ENCODE measurements around the gene ALKBH1.
"Not testable (repeated sequence)": the region's sequence is repeated elsewhere in the genome, so short reads cannot be mapped to it uniquely, and the experiment has no call there.

Gene ALKBH1

GRCh38 chr14:77667331-77667730, 40.5 kb downstream of the ALKBH1 start:
- H3K4me1 ChIP-seq (ENCODE audit: control insufficient read depth, insufficient read depth, low read length): no peaks in the 10 kb centered on the region
- DNase-seq (ENCODE audit: low read depth): peak; percentile 27
- H3K4me3 ChIP-seq (ENCODE audit: low read length): no peak overlapping the region
- H3K27me3 ChIP-seq (replicated peaks; ENCODE audit: control insufficient read depth, insufficient read depth, low read length): no peaks in the 10 kb centered on the region
- no peak overlapping the region for H3K9ac ChIP-seq (ENCODE audit: low read length)
- no peaks in the 10 kb centered on the region for H3K9me3 ChIP-seq (ENCODE audit: control insufficient read depth, low read length)
- peaks cover 2% of the 10 kb centered on the region for H3K36me3 ChIP-seq (ENCODE audit: control insufficient read depth, insufficient read depth, low read length, severe bottlenecking)

GRCh38 chr14:77663293-77663692, 44.5 kb downstream of the ALKBH1 start:
- DNase-seq (ENCODE audit: low read depth): no peak
- no peak overlapping the region for H3K9ac ChIP-seq (ENCODE audit: low read length)
- H3K4me1 ChIP-seq (ENCODE audit: control insufficient read depth, insufficient read depth, low read length): no peaks in the 10 kb centered on the region
- H3K4me3 ChIP-seq (ENCODE audit: low read length): no peak overlapping the region
- H3K36me3 ChIP-seq (ENCODE audit: control insufficient read depth, insufficient read depth, low read length, severe bottlenecking): no peaks in the 10 kb centered on the region
- no peaks in the 10 kb centered on the region for H3K27me3 ChIP-seq (replicated peaks; ENCODE audit: control insufficient read depth, insufficient read depth, low read length)
- no peaks in the 10 kb centered on the region for H3K9me3 ChIP-seq (ENCODE audit: control insufficient read depth, low read length)

- H3K27me3 ChIP-seq (replicated peaks; ENCODE audit: control insufficient read depth, insufficient read depth, low read length); H3K9ac ChIP-seq (ENCODE audit: low read length); DNase-seq (ENCODE audit: low read depth); H3K4me3 ChIP-seq (ENCODE audit: low read length); H3K36me3 ChIP-seq (ENCODE audit: control insufficient read depth, insufficient read depth, low read length, severe bottlenecking); H3K9me3 ChIP-seq (ENCODE audit: control insufficient read depth, low read length); H3K4me1 ChIP-seq (ENCODE audit: control insufficient read depth, insufficient read depth, low read length): not testable (repeated sequence)
Measured at GRCh38 chr14:77661562-77661961, 46.3 kb downstream of the ALKBH1 start.

DNA sequence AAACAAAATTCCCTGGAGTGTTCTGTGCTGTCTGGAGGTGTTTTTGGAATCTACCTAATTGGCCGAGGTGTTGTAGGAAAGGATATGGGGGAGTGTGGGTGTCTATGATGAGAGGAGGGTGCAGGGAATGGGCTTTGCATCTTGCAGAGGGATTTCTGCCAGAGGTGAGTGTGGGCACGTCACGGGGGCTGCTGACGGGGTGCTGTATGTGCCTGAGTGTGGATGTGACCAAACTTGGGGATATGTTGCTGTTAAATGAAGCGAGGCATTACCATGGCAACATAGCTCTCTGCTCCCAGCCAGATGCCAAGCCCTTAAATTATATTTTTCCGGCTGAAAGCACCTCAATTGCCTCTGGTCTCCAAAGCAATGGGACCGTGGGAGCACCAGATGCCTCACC, 47.1 kb downstream of the ALKBH1 start:
- Histone ChIP-seq H3K4me3 (ENCODE audit: low read length) (no peak overlapping the region), H3K4me1 (ENCODE audit: control insufficient read depth, insufficient read depth, low read length) (no peaks in the 10 kb centered on the region), H3K27me3 (replicated peaks; ENCODE audit: control insufficient read depth, insufficient read depth, low read length) (no peaks in the 10 kb centered on the region), H3K9me3 (ENCODE audit: control insufficient read depth, low read length) (no peaks in the 10 kb centered on the region), H3K9ac (ENCODE audit: low read length) (no peak overlapping the region), H3K36me3 (ENCODE audit: control insufficient read depth, insufficient read depth, low read length, severe bottlenecking) (no peaks in the 10 kb centered on the region)
- DNase-seq (ENCODE audit: low read depth): peak; percentile 22

DNA sequence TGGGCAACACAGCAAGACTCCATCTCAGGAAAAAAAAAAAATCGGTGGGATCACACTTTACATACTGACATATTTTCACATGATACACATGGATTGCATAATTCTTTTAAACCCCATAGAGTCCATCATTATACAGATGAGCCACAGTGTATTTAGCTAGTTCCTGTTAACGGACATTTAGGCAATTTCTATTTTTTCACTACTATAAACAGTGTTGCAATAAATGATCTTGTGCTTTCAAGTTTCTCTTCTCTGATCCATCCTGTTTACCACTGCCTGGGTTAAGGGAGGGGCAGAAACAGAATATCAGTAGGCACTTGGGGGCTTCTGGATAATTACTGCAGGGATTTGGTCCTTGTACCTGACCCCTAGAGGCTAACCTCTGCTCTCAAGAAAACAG, 48.0 kb downstream of the ALKBH1 start:
- Histone ChIP-seq H3K9ac (ENCODE audit: low read length) (no peak overlapping the region), H3K27me3 (replicated peaks; ENCODE audit: control insufficient read depth, insufficient read depth, low read length) (no peaks in the 10 kb centered on the region), H3K36me3 (ENCODE audit: control insufficient read depth, insufficient read depth, low read length, severe bottlenecking) (no peaks in the 10 kb centered on the region), H3K9me3 (ENCODE audit: control insufficient read depth, low read length) (no peaks in the 10 kb centered on the region), H3K4me3 (ENCODE audit: low read length) (no peak overlapping the region), H3K4me1 (ENCODE audit: control insufficient read depth, insufficient read depth, low read length) (no peaks in the 10 kb centered on the region)
- DNase-seq (ENCODE audit: low read depth): no peak

- Histone ChIP-seq H3K9me3 (ENCODE audit: control insufficient read depth, low read length) (no peaks in the 10 kb centered on the region), H3K9ac (ENCODE audit: low read length) (no peak overlapping the region), H3K4me3 (ENCODE audit: low read length) (no peak overlapping the region), H3K27me3 (replicated peaks; ENCODE audit: control insufficient read depth, insufficient read depth, low read length) (no peaks in the 10 kb centered on the region), H3K36me3 (ENCODE audit: control insufficient read depth, insufficient read depth, low read length, severe bottlenecking) (no peaks in the 10 kb centered on the region), H3K4me1 (ENCODE audit: control insufficient read depth, insufficient read depth, low read length) (no peaks in the 10 kb centered on the region)
- no peak for DNase-seq (ENCODE audit: low read depth)
Measured at GRCh38 chr14:77657280-77657679, 50.5 kb downstream of the ALKBH1 start.

DNA sequence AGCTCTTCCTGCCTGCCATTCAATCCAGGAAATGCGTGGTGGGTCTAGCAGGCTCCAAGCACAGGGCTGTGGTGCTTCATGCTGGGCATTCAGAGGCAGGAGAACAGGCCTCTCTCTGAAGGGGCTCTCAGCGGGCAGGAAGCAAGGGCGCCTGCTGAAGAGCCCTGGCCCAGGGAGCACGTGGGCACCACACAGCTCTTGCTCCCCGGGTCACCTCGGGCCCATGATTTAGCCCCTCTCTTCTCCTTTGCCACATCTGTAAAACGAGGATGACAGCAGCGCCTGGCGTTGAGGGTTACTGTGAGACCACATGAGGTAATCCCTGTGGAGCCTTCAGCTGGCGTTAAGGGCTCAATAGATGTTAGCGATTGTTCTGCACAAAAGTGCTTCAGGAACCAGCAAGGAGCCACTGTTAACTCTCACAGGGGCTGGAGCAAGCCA, 53.8 kb downstream of the ALKBH1 start:
- Histone ChIP-seq H3K36me3 (ENCODE audit: control insufficient read depth, insufficient read depth, low read length, severe bottlenecking) (no peaks in the 10 kb centered on the region), H3K4me3 (ENCODE audit: low read length) (no peak overlapping the region), H3K27me3 (replicated peaks; ENCODE audit: control insufficient read depth, insufficient read depth, low read length) (no peaks in the 10 kb centered on the region), H3K9me3 (ENCODE audit: control insufficient read depth, low read length) (no peaks in the 10 kb centered on the region), H3K4me1 (ENCODE audit: control insufficient read depth, insufficient read depth, low read length) (peaks cover 6% of the 10 kb centered on the region), H3K9ac (ENCODE audit: low read length) (no peak overlapping the region)
- DNase-seq (ENCODE audit: low read depth): no peak

GRCh38 chr14:77649326-77649725, 58.5 kb downstream of the ALKBH1 start:
- Histone ChIP-seq H3K9me3 (ENCODE audit: control insufficient read depth, low read length) (no peaks in the 10 kb centered on the region), H3K36me3 (ENCODE audit: control insufficient read depth, insufficient read depth, low read length, severe bottlenecking) (no peaks in the 10 kb centered on the region), H3K4me1 (ENCODE audit: control insufficient read depth, insufficient read depth, low read length) (peaks cover 7% of the 10 kb centered on the region), H3K27me3 (replicated peaks; ENCODE audit: control insufficient read depth, insufficient read depth, low read length) (no peaks in the 10 kb centered on the region), H3K9ac (ENCODE audit: low read length) (no peak overlapping the region), H3K4me3 (ENCODE audit: low read length) (no peak overlapping the region)
- DNase-seq (ENCODE audit: low read depth): peak; percentile 10

GRCh38 chr14:77648520-77649200, 59.2 kb downstream of the ALKBH1 start:
- Histone ChIP-seq H3K27me3 (replicated peaks; ENCODE audit: control insufficient read depth, insufficient read depth, low read length) (no peaks in the 10 kb centered on the region), H3K4me3 (ENCODE audit: low read length) (no peak overlapping the region), H3K9ac (ENCODE audit: low read length) (no peak overlapping the region), H3K36me3 (ENCODE audit: control insufficient read depth, insufficient read depth, low read length, severe bottlenecking) (no peaks in the 10 kb centered on the region), H3K9me3 (ENCODE audit: control insufficient read depth, low read length) (no peaks in the 10 kb centered on the region), H3K4me1 (ENCODE audit: control insufficient read depth, insufficient read depth, low read length) (peaks cover 7% of the 10 kb centered on the region)
- DNase-seq (ENCODE audit: low read depth): no peak

- Histone ChIP-seq H3K9me3 (ENCODE audit: control insufficient read depth, low read length) (no peaks in the 10 kb centered on the region), H3K4me1 (ENCODE audit: control insufficient read depth, insufficient read depth, low read length) (peaks cover 7% of the 10 kb centered on the region), H3K4me3 (ENCODE audit: low read length) (no peak overlapping the region), H3K27me3 (replicated peaks; ENCODE audit: control insufficient read depth, insufficient read depth, low read length) (no peaks in the 10 kb centered on the region), H3K36me3 (ENCODE audit: control insufficient read depth, insufficient read depth, low read length, severe bottlenecking) (no peaks in the 10 kb centered on the region), H3K9ac (ENCODE audit: low read length) (no peak overlapping the region)
- DNase-seq (ENCODE audit: low read depth): no peak
Measured at GRCh38 chr14:77647853-77648252, 60.0 kb downstream of the ALKBH1 start.

DNA sequence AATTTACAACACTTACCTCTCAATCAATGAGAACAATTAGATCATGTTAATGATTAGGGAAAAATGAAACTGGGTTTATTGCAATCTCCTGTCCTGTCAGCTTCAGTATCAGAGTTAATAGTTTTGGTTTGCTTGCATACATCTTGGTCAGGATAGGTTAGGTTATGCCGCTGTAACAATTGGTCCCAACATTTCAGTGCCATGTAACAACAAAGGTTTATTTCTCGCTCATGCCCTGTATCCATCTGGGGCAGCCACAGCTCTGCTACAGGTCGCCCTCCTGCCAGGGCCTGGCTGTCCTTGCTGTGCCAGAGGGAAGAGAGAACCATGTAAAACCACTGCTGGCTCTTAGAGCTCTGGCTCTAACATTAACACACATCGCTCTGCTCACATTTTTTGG, 60.9 kb downstream of the ALKBH1 start:
- H3K4me1 ChIP-seq (ENCODE audit: control insufficient read depth, insufficient read depth, low read length): peaks cover 10% of the 10 kb centered on the region
- H3K27me3 ChIP-seq (replicated peaks; ENCODE audit: control insufficient read depth, insufficient read depth, low read length): no peaks in the 10 kb centered on the region
- no peaks in the 10 kb centered on the region for H3K36me3 ChIP-seq (ENCODE audit: control insufficient read depth, insufficient read depth, low read length, severe bottlenecking)
- H3K4me3 ChIP-seq (ENCODE audit: low read length): no peak overlapping the region
- no peak overlapping the region for H3K9ac ChIP-seq (ENCODE audit: low read length)
- no peak for DNase-seq (ENCODE audit: low read depth)
- no peaks in the 10 kb centered on the region for H3K9me3 ChIP-seq (ENCODE audit: control insufficient read depth, low read length)
